ENCODE results near the gene RABL6. TPM values are rescaled to one million over a fixed set of nuclear protein-coding genes. Genes with fewer than 3 reads are reported as not detected.
"Not testable (repeated sequence)": the region's sequence is repeated elsewhere in the genome, so short reads cannot be mapped to it uniquely, and the experiment has no call there.

RABL6 gene
- total RNA-seq, 1 donor from 2014 or later = 34.4 TPM

DNA sequence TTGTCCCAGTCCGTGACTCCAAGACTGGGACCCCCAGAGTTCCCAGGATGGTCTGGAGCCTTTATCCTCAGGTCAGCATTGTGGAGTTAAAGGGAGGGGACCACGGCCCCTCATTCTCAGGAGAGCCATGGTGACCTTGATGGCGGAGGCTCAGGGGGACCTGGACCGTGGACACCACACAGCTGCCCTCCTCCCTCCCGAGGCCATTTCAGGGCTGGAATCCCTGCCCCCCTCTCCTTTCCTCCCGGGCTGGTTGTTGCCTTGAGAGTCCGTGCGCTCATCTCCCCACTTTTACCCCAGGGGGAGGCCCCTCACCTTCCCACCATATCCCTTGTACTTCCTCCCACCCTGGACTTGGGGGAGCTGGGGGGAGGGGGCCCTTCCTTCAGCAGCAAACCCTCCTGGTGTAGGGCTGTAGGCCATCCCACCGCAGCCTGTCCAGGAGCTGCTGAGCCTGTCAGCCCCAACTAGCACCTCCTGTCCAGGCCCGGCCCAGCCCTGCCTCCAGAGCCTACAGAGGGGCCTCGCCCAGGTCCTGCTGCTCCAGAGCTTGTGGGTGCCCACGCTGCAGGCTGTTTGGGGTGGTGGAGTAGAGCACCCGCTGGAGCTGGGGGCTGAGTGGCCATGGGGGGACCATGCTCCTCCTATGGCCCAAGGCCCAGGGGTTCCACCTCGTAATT, 20.2 kb downstream of the RABL6 start:
- Histone ChIP-seq H3K27ac (ENCODE audit: low read depth, low read length) (no peak overlapping the region), H3K27me3 (ENCODE audit: control insufficient read depth in 3 of 3, insufficient read depth in 3 of 3, low read length in 3 of 3) (no peaks in the 10 kb centered on the region), H3K36me3 (ENCODE audit: control insufficient read depth in 3 of 3, insufficient read depth in 3 of 3, low read length in 3 of 3) (peaks cover 55 to 69% (median 62%) of the 10 kb centered on the region in 3 donors), H3K9ac (ENCODE audit: low read depth in 1 of 3, low read length in 3 of 3) (no peak overlapping the region), H3K4me1 (ENCODE audit: control insufficient read depth in 3 of 3, insufficient read depth in 3 of 3, low read length in 3 of 3) (peaks cover 0 to 9% (median 0%) of the 10 kb centered on the region in 3 donors), H3K9me3 (ENCODE audit: control insufficient read depth in 3 of 3, low read length in 3 of 3) (no peaks in the 10 kb centered on the region), H3K4me3 (ENCODE audit: low read length in 3 of 3) (no peak overlapping the region)

DNA sequence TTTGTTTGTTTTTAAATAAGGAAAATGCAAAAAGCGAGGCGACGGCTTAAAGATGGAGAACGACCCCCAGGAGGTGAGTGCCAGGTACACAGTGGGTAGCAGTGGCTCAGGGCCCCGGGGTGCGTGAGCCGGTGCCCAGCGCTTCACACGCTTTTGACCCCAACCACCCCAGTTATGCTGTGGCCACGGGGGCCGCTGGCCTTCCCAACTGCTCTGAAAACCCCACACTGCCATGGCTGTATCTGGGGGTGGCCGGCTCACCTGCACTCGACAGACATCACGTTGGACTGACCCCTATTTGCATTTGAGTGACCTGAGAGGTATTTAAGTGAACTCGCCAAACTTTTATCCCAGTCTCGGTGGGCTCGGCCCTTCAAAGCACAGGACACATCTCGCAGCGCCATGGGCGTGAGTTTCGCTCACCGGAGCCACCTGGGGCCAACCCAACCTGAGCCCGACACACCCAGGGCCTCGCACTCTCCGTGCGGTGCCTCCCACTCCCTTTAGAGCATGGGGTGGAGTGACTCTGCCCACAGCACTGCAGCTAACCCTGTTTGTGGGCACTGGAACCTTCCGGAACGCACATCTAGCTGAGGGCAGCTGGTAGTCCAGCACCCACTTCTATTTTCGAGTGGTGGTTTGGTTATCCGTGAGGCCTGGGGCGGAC, 20.9 kb downstream of the RABL6 start:
- no peaks in the 10 kb centered on the region for H3K9me3 ChIP-seq (ENCODE audit: control insufficient read depth in 3 of 3, low read length in 3 of 3)
- no peaks in the 10 kb centered on the region for H3K27me3 ChIP-seq (ENCODE audit: control insufficient read depth in 3 of 3, insufficient read depth in 3 of 3, low read length in 3 of 3)
- H3K36me3 ChIP-seq (ENCODE audit: control insufficient read depth in 3 of 3, insufficient read depth in 3 of 3, low read length in 3 of 3) = peaks cover 52 to 67% (median 58%) of the 10 kb centered on the region in 3 donors
- no peak overlapping the region for H3K9ac ChIP-seq (ENCODE audit: low read depth in 1 of 3, low read length in 3 of 3)
- no peak overlapping the region for H3K4me3 ChIP-seq (ENCODE audit: low read length in 3 of 3)
- no peak overlapping the region for H3K27ac ChIP-seq (ENCODE audit: low read depth, low read length)
- H3K4me1 ChIP-seq (ENCODE audit: control insufficient read depth in 3 of 3, insufficient read depth in 3 of 3, low read length in 3 of 3) = peaks cover 0 to 9% (median 0%) of the 10 kb centered on the region in 3 donors

DNA sequence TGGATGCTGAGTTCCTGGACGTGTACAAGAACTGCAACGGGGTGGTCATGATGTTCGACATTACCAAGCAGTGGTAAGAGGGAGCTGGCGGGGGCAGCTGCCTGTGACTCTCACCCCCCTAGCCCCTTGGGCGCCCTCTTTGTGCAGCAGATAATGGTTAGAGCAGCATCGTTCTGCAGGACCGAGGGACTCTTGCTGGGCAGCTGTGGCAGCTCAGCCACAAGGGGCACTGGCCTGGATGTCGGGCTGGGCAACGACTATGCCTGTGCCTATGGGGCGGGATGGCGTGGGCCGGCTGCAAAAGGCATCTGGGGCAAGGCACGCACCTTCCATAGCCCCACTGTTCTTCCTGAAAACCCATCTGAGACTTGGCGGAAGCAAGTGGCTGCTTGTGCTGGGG, 21.7 kb downstream of the RABL6 start:
- Histone ChIP-seq H3K27ac (ENCODE audit: low read depth, low read length) (no peak overlapping the region), H3K36me3 (ENCODE audit: control insufficient read depth in 3 of 3, insufficient read depth in 3 of 3, low read length in 3 of 3) (peaks cover 48 to 63% (median 57%) of the 10 kb centered on the region in 3 donors), H3K27me3 (ENCODE audit: control insufficient read depth in 3 of 3, insufficient read depth in 3 of 3, low read length in 3 of 3) (no peaks in the 10 kb centered on the region), H3K4me3 (ENCODE audit: low read length in 3 of 3) (no peak overlapping the region), H3K9me3 (ENCODE audit: control insufficient read depth in 3 of 3, low read length in 3 of 3) (no peaks in the 10 kb centered on the region), H3K4me1 (ENCODE audit: control insufficient read depth in 3 of 3, insufficient read depth in 3 of 3, low read length in 3 of 3) (peaks cover 0 to 9% (median 0%) of the 10 kb centered on the region in 3 donors), H3K9ac (ENCODE audit: low read depth in 1 of 3, low read length in 3 of 3) (no peak overlapping the region)

- Histone ChIP-seq H3K27me3 (ENCODE audit: control insufficient read depth in 3 of 3, insufficient read depth in 3 of 3, low read length in 3 of 3) (no peaks in the 10 kb centered on the region), H3K36me3 (ENCODE audit: control insufficient read depth in 3 of 3, insufficient read depth in 3 of 3, low read length in 3 of 3) (peaks cover 43 to 60% (median 55%) of the 10 kb centered on the region in 3 donors), H3K4me1 (ENCODE audit: control insufficient read depth in 3 of 3, insufficient read depth in 3 of 3, low read length in 3 of 3) (peaks cover 0 to 9% (median 0%) of the 10 kb centered on the region in 3 donors), H3K4me3 (ENCODE audit: low read length in 3 of 3) (no peak overlapping the region), H3K9ac (ENCODE audit: low read depth in 1 of 3, low read length in 3 of 3) (no peak overlapping the region), H3K9me3 (ENCODE audit: control insufficient read depth in 3 of 3, low read length in 3 of 3) (no peaks in the 10 kb centered on the region), H3K27ac (ENCODE audit: low read depth, low read length) (no peak overlapping the region)
Observed at GRCh38 chr9:136829981-136830885, 22.5 kb downstream of the RABL6 start.

DNA sequence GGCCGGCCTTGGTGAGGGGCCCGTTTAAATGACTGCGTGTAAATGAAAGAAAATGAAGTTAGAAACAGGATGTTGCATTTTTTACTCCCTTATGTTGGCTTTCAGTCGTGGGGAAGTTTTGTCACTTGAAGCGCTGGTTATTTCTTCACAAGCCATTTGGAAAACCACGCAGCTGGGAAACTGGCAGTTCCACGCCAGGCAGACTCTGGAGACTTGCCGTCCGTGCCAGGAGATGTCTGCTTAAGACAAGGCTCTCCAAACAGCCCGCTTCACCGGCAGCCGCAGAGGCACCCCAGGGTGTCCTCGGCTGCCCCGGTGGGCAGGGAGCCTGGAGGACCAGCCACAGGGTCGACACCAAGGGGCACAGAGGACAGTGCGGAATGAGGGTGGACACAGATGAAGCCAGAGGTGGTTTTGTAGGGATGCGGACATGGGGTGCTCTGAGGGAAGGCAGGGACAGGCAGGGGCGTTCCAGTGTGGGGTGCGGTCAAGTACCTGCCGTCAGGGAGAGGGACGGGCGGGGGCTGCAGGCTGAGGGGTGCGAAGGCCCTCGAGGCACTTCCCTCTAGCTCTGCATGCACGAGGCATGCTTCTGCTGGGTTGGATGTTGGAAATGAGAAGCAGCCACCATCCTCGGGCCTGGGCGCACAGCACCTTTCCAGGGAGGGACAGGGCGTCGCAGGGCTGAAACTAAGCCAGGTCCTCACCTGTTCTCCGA, 23.4 kb downstream of the RABL6 start:
- no peaks in the 10 kb centered on the region for H3K9me3 ChIP-seq (ENCODE audit: control insufficient read depth in 3 of 3, low read length in 3 of 3)
- no peak overlapping the region for H3K9ac ChIP-seq (ENCODE audit: low read depth in 1 of 3, low read length in 3 of 3)
- H3K4me3 ChIP-seq (ENCODE audit: low read length in 3 of 3) = no peak overlapping the region
- H3K27ac ChIP-seq (ENCODE audit: low read depth, low read length) = no peak overlapping the region
- H3K27me3 ChIP-seq (ENCODE audit: control insufficient read depth in 3 of 3, insufficient read depth in 3 of 3, low read length in 3 of 3) = no peaks in the 10 kb centered on the region
- peaks cover 43 to 57% (median 54%) of the 10 kb centered on the region in 3 donors for H3K36me3 ChIP-seq (ENCODE audit: control insufficient read depth in 3 of 3, insufficient read depth in 3 of 3, low read length in 3 of 3)
- peaks cover 0 to 9% (median 0%) of the 10 kb centered on the region in 3 donors for H3K4me1 ChIP-seq (ENCODE audit: control insufficient read depth in 3 of 3, insufficient read depth in 3 of 3, low read length in 3 of 3)

DNA sequence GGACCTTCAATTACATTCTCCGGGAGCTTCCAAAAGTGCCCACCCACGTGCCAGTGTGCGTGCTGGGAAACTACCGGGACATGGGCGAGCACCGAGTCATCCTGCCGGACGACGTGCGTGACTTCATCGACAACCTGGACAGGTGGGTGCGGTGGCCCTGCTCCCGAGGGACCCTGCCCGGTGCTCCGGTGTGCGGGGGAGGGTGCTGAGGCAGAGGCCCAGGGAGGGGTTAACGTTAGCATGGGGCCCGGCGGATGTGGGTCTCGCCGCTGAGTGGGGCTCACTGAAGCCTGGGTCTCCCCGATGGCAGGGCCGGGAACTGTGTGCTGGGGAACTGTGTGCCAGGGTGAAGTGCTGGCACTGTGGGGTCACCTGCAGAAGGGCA, 24.0 kb downstream of the RABL6 start:
- no peaks in the 10 kb centered on the region for H3K27me3 ChIP-seq (ENCODE audit: control insufficient read depth in 3 of 3, insufficient read depth in 3 of 3, low read length in 3 of 3)
- no peak overlapping the region for H3K4me3 ChIP-seq (ENCODE audit: low read length in 3 of 3)
- no peak overlapping the region for H3K9ac ChIP-seq (ENCODE audit: low read depth in 1 of 3, low read length in 3 of 3)
- H3K4me1 ChIP-seq (ENCODE audit: control insufficient read depth in 3 of 3, insufficient read depth in 3 of 3, low read length in 3 of 3) = peaks cover 0 to 9% (median 0%) of the 10 kb centered on the region in 3 donors
- no peaks in the 10 kb centered on the region for H3K9me3 ChIP-seq (ENCODE audit: control insufficient read depth in 3 of 3, low read length in 3 of 3)
- H3K27ac ChIP-seq (ENCODE audit: low read depth, low read length) = no peak overlapping the region
- H3K36me3 ChIP-seq (ENCODE audit: control insufficient read depth in 3 of 3, insufficient read depth in 3 of 3, low read length in 3 of 3) = peaks cover 43 to 57% (median 55%) of the 10 kb centered on the region in 3 donors

DNA sequence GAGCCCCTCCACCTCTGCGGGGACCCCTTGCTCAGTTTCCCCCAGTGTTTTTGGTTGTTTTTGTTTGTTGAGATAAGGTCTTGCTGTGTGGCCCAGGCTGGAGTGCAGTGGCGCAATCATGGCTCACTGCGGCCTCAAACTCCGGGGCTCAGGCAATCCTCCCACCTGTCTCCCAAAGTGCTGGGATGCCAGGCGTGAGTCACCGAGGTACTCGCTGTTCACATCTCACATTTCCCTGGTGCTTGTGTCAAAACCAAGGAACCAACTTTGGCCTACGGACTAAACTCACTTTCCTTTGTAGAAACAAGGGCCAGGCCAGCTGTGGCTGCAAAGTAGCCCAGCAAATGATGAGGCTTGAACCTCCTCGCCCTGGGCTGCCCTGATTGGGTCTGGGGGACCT, 24.8 kb downstream of the RABL6 start:
- no peak overlapping the region for H3K9ac ChIP-seq (ENCODE audit: low read depth in 1 of 3, low read length in 3 of 3)
- H3K36me3 ChIP-seq (ENCODE audit: control insufficient read depth in 3 of 3, insufficient read depth in 3 of 3, low read length in 3 of 3) = peaks cover 42 to 56% (median 53%) of the 10 kb centered on the region in 3 donors
- H3K4me1 ChIP-seq (ENCODE audit: control insufficient read depth in 3 of 3, insufficient read depth in 3 of 3, low read length in 3 of 3) = peaks cover 0 to 9% (median 0%) of the 10 kb centered on the region in 3 donors
- H3K4me3 ChIP-seq (ENCODE audit: low read length in 3 of 3) = no peak overlapping the region
- no peaks in the 10 kb centered on the region for H3K27me3 ChIP-seq (ENCODE audit: control insufficient read depth in 3 of 3, insufficient read depth in 3 of 3, low read length in 3 of 3)
- no peaks in the 10 kb centered on the region for H3K9me3 ChIP-seq (ENCODE audit: control insufficient read depth in 3 of 3, low read length in 3 of 3)
- no peak overlapping the region for H3K27ac ChIP-seq (ENCODE audit: low read depth, low read length)

DNA sequence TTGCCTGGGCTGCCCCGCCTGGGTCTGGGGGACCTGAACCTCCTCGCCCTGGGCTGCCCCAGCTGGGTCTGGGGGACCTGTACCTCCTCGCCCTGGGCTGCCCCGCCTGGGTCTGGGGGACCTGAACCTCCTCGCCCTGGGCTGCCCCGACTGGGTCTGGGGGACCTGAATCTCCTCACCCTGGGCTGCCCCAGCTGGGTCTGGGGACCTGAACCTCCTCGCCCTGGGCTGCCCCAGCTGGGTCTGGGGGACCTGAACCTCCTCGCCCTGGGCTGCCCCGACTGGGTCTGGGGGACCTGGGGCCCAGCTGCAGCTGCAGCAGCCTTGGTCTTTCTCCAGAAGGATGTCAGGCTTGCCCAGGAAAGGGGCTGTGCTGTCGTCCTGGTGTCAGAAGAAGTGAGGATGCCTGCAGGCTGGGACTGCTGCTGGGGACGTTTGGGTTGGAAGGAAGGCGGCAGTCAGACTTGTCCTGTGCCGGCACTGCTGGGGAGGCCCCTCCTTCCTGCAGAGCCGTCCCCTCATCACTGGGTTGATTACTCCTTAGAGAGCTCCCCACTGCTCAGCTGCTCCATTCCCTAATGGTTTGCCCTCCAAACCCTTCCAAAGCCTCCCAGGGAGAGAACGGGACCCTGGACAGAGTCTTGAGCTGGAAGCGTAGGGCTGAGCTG, 25.8 kb downstream of the RABL6 start:
- H3K9me3 ChIP-seq (ENCODE audit: control insufficient read depth in 3 of 3, low read length in 3 of 3); H3K27ac ChIP-seq (ENCODE audit: low read depth, low read length); H3K4me1 ChIP-seq (ENCODE audit: control insufficient read depth in 3 of 3, insufficient read depth in 3 of 3, low read length in 3 of 3); H3K27me3 ChIP-seq (ENCODE audit: control insufficient read depth in 3 of 3, insufficient read depth in 3 of 3, low read length in 3 of 3); H3K4me3 ChIP-seq (ENCODE audit: low read length in 3 of 3); H3K9ac ChIP-seq (ENCODE audit: low read depth in 1 of 3, low read length in 3 of 3): not testable (repeated sequence)
- peaks cover 39 to 57% (median 51%) of the 10 kb centered on the region in 3 donors for H3K36me3 ChIP-seq (ENCODE audit: control insufficient read depth in 3 of 3, insufficient read depth in 3 of 3, low read length in 3 of 3)
